Heart left ventricle (tissue), 13 donors: ENCODE results near the gene RTL3.

Experiments
- CTCF ChIP-seq, 12 donors: fragments of 200-600 bp; sonication (generic) in 4 of 12; IDR thresholded peaks; one replicate each; pipeline versions ENCODE4 v1.5.0 to v1.8.0; 2018 to 2022; ENCODE audit warnings: antibody characterized with exemption in 12 of 12, mild to moderate bottlenecking in 5 of 12
- POLR2A ChIP-seq, 2 donors: fragments of 450-650 bp; IDR thresholded peaks; one replicate each; pipeline ENCODE4 v1.6.1; 2017; ENCODE audit warnings: antibody characterized with exemption in 2 of 2, mild to moderate bottlenecking in 2 of 2, moderate library complexity in 2 of 2
- donor health status: ischemic (EF 13 %, LVEDD 7.1; RV severe dilation, severe dysfunction).
- donor health status: DM: no; HTN: yes; CAD: no.
- donor health status: DM: no; HTN: no; CAD: no.
- donor health status: ischemic (EF 25% LVEDD 6.9; RV normal size, moderate dysfunction).
- donor health status: ischemic (EF 25% LVEDD 5.7; RV mildly dilated, moderate dysfunction).
- donor health status: ischemic (EF 35%, LVEDD 5.7; RV mildly dilated, moderate dysfunction).
- donor health status: nonischemic (EF 11% LVEDD 7.7; RV severe dilation, severe dysfunction).
- donor health status: DM: yes; HTN: yes; CAD: no.
- donor health status: PGD.
- donor health status: ischemic (EF 29% LVEDD 5.4; RV normal size, mild dysfunction).
- donor health status: nonischemic (EF 23%, LVEDD 6.1; RV moderate dilation, normal function).

GRCh38 chrX:78665342-78665741 is 6.2 kb upstream of the RTL3 start:
- TF ChIP-seq CTCF (IDR thresholded peaks at IDR 0.05) (no peak), POLR2A (IDR thresholded peaks at IDR 0.05) (no peak)
